Endometrial microvascular endothelial cells (primary cell): ENCODE measurements around the gene SMG6. TPM values are rescaled to one million over a fixed set of nuclear protein-coding genes. Genes with fewer than 3 reads are reported as not detected.
"Not testable (repeated sequence)": the region's sequence is repeated elsewhere in the genome, so short reads cannot be mapped to it uniquely, and the experiment has no call there.

Experiments used
- in situ Hi-C: cut with HindIII; loops from 2 replicates; pipeline ENCODE4 v1.10.0; 2017; ENCODE audit warnings: low sequenced_read_pairs, low pct_unique_long_range_greater_than_20kb; ENCODE audit errors: inconsistent ontology term
- total RNA-seq: library from RNA; depleted of rRNA; stranded (reverse); fragments of >200 nt; gene quantifications from one replicate; pipeline ENCODE4 v1.2.3, GENCODE V29; 2015; ENCODE audit errors: inconsistent ontology term

Gene SMG6
- 67.2 TPM for total RNA-seq

DNA sequence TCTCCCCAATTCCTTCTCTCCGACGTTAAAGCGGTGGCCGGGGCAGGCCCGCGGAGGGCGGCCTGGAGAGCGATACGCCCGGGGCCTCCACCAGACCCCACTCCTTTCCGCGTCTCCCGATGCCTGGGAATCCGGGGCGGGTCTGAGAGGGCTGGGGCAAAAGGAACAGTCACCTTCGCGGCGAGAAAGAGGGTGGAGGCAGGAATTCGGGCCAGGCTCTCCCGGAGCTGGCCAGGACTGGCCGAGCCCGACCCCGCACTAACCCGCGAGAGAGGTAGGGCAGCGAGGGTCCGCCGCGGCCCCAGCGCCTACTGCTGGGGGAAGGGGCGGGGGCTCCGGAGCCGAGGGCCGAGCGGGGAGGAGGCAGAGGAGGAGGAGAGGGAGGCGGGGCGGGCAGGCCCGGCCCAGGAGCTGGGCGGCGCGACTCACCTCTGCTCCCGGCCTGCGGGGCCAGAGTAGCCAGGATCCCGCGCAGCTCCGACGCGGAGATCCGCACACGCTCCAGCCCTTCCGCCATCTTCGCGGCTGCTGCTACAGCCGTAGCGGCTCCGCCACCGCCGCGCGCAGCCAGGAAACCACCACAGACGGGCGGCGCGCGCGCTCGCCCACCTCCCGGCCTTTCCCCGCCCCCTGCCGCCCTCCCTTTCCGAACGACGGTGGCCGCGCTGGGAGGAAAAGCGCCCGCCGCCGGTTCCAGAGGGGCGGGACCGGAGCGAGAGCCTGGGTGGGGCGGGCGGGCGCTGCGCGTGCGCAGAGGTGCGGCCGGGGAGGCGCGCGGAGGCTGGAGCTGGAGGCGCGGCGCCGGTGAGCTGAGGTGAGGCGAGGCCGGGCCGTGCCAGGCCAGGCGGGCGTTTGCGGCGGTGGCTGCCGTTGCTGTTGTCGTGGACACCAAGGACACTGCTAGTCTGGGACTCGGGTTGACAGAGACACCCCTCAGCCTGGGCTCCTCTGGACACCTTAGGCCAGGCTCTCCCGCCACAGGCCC lies at the start of gene SMG6, which contains the start of gene SRR:
SMG6 (minus strand) TSS at position 582 of the 985 bp plus-strand sequence; CDS start at position 517, 65 bp downstream.
SRR (plus strand) TSS at position 747 of the 985 bp plus-strand sequence. CDS start 11,611 bp downstream, outside the sequence.
- in situ Hi-C loops = no loop called here

DNA sequence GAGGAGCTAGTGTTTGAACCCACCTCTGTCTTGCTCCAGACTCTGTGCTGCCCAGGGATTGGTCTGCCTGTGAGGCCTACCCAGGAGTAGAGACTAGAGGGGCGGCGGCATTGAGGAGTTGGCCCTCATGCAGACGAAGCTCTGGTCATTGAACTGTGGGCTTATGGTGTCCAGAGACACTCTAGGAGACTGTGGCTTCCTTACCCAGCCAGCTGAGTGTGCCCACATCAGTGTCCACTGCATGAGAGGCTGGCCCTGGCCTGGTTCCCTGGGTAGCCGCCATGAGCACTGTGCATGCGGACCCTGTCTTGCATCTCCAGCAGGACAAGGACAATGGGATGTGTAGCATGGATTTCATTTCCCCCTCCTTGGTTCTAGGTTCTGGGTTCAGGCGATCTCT lies 47.7 kb upstream of the SMG6 start:
- in situ Hi-C loops = no loop called here

DNA sequence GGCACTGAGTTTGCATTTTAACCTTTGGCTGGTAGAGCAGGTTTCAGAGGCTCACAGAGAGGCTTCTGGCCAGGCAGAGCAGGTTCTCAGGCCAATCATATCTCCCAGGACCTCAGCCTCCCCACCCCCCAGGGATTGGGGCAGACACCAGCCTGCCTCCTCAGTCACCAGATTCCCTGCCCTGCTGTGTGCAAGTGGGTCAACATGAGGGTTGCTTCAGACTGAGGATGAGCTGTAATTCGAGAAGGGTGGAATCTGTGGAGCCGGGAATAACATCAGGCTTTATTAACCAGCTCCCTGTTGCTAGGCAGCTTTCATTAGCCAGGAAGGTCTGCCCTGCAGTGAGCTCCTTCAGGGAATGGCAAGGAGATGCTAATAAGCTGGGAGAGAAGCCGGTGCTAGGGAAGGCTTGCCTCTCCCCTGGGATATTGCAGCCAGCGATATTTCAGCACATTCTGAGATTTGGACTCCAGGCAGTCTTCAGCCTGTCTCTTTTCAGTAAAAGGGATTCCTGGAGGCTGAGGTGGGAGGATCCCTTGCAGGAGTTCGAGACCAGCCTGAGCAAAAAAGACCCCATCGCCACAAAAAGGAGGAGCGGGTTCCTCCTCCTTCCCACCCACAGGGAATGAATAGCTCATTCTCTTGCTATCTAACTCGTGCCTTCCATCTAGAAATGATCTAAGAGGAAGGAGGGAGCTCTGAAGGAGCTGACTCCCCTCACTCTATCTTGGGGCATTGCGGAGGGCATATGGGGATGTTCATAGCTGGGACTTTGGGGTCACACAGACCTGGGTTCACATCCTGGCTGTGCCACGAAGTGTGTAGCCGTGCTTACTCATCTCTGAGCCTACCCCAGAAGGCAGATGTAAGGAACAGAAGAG lies 44.5 kb upstream of the SMG6 start:
- in situ Hi-C loops = no loop called here

DNA sequence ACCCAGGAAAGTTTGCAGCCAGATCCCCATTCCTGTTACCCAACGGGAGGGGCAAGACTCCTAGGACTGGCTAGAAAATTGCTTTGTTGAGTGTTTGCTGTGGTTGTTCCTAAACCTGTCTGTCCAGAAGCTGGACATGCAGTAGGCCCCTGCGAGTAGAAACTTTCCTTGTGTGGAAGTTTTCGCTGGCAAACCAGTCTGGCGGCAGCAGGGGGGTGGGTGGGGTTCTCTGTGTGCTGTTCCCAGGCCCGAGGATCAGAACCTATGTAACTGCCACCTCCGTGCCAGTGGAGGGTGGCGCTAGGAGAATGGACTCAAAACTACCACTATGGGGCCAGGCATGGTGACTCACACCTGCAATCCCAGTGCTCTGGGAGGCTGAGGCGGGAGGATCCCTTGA lies 42.9 kb upstream of the SMG6 start:
- in situ Hi-C loops = no loop called here

DNA sequence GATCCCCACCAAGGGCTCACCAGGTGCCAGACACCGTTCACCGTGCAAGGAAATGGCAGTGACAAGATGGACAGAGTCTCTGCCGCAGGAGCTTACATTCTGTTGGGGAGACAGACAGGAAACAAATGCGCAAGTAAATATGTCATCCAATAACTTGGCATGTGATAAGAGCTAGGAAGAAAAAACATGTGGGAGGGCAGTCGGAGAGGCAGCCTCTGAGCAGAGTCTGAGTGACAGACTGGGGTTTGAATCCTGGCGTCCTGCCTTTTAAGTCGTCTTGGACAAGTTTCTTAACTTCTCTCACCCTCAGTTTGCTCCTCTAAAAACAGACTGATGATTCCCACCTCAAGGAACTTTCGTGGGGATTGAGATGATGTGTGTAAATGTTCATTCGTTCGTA lies 40.9 kb upstream of the SMG6 start:
- in situ Hi-C loops = no loop called here

DNA sequence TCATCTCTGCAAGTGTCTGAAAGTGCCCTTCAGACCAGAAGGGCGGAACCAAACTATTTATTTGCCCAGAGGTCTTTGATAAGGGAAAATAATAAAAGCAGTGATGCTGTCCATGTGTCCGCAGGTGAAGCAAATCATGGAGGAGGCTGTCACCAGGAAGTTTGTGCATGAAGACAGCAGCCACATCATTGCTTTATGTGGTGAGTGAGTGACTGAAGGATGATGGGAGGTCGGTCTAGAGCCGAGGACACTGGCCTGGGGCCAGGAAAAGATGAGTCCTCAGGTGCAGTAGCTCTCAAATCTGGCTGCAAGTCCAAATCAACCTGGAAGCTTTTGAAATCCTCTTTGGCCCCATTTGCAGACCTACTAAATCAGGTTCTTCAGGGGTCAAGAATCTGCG lies 39.8 kb upstream of the SMG6 start:
- in situ Hi-C loops = no loop called here

DNA sequence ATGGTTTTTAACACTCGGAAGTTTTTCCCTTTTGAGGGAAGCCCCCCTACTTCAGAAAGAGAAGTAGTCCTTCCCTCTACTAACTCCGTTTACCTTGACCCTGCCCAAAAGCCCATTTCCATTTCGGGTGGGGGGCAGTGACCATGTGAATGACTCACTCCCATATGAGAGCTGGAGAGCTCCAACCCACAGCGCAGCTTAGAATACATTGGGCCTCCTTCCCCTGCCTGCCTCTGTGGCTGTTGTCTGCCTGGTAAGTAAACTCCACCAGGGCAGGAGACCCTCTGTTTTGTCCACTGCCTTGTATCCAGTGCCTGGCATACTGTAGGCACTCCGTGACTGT lies 34.7 kb upstream of the SMG6 start:
- in situ Hi-C loops = no loop called here

DNA sequence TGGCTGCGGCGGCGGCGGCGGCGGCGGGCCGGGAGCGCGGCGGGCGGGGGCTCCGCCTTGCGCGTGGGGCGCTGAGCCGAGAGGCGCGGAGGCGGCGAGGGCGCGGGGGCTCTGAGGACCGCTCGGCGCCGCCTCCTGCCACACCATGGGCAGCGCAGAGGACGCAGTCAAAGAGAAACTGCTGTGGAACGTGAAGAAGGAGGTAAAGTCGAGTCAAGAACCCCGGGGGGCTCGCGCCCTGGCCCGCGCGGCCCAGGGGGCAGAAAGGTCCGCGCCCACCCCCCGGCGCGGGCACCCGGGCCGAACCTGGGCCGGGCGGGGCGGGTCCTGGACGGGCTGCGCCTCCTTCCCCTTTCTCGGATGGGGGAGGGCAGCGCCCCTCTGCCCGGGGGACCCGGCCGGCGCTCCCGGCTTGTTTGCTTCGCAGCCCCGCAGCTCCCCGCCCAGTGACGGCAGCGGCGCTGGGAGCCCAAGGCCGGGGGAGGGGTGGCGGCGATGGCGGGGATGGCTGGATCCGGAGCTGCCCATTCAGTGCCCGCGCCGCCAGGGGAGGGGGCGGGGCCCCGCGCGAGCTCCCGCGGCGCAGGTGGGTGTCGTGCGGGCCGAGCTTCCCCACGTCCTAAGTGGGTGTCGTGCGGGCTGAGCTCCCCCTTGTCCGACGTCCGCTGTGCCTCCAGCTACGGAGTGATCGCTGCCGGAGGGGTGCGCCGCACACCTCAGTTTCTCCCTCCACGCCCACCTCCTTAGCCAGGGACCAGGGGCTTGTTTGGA lies 34.1 kb upstream of the SMG6 start:
- in situ Hi-C loops = no loop called here

DNA sequence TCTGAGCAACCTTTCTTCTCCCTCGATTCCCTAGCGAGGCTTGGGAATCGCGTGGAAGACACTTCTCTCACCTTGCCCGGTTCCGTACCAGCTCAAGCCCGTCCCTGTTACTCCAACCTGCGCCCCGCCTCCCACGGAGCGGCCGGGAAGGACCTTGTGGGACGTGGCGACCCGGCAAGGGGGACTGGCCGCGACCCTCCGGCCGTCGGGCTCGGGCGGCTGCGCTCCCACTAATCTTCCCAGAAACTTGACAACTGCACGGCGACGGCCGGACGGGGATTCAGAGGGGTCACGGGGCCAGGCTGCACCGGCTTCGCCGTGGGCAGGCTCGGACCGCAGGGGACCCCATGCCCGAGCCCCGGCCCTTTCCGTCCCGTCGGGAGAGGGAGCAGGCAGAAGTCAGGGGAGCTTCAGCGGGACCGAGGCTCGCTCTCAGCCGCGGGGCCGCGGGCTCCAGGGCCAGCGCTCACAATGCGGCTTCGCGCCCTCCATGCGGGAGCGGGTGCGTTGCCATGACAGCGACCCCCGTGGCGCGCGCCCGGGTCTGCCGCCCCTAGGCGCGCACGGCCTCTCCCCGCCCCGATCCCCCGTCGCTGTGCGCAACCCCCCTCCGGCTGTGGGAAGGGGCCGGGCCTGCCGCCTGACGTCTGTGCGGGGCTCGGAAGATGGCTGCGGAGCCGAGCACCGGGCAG lies 33.4 kb upstream of the SMG6 start, which contains the start of gene SGSM2:
SGSM2 (plus strand) TSS at position 650 of the 692 bp plus-strand sequence. CDS start 188 bp downstream, outside the sequence.
- in situ Hi-C loops = no loop called here

DNA sequence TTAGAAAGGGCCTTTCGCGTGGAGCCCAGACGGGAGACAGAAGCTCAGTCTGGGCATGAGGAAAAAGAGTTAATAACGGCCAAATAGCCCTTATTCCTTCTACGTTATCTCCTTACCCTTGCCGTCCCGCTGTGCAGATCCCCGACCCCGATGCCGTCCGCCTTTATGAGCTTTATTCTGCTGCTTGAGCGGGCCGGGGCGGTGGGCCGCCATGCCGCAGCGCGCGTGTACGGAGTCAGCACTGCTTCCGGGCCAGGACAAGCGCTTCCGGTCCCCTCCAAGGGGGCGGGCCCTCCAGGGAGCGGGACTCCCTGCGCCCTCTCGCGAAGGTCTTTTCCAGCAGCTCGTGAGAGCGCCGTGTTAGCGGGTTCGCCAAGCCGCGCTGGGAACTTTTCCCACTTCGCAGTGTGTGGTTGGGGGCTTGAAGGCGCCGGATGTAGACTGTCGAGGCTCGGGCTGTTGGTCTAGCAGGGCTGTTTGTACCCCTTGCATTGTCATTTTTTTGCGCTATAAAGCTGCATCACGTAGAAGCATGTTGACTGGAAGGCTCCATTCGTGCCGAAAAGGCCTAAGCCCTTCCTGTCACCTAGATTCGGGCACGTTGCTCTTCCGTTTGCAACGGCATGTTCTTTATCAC lies 32.7 kb upstream of the SMG6 start, which contains the start of gene TSR1:
TSR1 (minus strand) TSS at position 243 of the 637 bp plus-strand sequence; CDS start at position 213, 30 bp downstream.
- in situ Hi-C loops = no loop called here

DNA sequence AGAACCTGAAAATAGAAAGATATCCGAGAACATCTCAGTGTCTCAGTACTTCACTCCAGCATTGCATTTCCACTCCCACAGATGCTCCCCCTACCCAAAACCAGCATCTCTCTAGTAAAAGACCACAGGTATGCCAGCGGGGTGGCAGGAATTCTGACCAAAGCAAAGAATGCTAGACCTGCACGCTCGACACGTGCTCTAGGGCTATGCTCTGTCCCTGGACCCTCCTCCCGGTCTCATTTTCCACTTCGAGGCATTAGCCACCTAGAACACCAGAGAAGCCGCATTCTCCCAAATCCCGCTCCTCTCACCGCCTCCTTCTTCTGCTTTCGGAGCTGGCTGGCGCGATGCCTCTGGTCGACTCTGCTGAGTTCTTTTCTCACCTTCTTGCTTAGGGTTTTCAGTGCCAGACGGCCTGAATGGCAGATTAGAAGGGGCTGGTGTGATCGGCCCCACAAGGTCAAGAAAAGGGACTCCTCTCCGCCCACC lies 32.2 kb upstream of the SMG6 start:
- in situ Hi-C loops = no loop called here

DNA sequence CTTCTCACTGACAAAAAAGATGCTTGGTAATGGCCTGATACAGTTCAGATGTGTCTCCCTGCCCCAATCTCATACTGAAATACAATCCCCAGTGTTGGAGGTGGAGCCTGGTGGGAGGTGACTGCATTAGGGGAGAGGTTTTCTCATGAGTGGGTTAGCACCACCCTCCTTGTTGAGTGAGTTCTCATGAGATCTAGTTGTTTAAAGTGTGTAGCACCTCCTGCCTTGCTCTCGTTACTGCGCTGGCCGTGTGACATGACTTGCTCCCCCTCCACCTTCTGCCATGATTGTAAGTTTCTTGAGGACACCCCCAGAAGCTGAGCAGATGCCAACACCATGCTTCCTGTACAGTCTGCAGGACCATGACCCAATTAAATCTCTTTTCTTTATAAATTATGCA lies 27.7 kb upstream of the SMG6 start:
- in situ Hi-C loops = no loop called here

DNA sequence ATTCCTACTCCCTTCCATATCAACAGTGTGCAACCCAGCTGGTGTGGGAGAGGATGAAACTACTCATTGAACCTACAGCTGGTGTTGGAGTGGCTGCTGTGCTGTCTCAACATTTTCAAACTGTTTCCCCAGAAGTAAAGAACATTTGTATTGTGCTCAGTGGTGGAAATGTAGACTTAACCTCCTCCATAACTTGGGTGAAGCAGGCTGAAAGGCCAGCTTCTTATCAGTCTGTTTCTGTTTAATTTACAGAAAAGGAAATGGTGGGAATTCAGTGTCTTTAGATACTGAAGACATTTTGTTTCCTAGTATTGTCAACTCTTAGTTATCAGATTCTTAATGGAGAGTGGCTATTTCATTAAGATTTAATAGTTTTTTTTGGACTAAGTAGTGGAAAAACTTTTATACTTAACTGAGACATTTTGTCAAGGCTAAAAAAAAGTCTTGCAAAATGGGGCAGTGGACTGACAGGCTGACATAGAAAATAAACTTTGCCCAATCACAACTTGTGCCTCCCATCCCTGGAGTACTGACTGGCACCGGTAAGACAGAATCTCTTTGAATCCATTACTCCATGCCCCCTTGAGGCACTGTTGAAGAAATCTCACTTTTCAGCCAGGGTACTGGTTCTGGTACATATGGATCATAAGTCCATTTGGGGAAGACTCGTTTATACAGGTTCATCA lies 20.2 kb upstream of the SMG6 start:
- in situ Hi-C loops = no loop called here

DNA sequence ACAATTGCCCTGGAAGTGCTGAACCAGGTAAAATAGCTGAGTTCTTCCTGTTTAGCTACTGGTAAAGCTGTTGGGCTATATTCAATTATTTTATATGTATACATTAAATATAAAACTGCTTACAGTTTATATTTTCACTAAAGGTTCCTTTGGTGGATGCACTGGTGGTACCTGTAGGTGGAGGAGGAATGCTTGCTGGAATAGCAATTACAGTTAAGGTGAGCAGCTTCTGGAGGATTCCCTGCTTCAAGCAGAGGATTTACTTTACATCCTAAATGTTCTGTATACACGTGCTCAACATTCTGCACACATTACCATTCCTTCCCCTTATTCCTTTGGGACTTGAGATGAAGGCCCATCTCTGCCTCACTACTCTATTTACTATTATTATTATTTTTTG lies 17.8 kb upstream of the SMG6 start:
- in situ Hi-C loops = no loop called here

DNA sequence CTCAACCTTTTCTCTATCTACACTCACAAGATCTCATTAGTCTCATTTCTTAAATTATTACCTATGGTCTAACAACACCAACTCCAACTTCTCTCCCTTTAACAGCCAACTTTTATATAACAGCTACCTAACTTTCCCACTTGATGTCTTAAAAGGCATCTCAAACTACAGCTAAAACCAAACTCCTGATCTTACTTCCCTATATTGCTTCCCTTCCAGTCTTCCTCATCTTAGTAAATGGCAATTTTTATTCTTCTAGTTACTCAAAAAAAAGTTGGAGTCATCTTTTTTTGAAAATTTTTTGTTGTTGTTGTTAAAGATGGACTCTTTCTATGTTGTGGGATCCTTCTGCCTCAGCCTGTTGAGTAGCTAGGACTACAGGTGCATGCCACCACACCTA lies 15.5 kb upstream of the SMG6 start:
- in situ Hi-C loops = no loop called here

DNA sequence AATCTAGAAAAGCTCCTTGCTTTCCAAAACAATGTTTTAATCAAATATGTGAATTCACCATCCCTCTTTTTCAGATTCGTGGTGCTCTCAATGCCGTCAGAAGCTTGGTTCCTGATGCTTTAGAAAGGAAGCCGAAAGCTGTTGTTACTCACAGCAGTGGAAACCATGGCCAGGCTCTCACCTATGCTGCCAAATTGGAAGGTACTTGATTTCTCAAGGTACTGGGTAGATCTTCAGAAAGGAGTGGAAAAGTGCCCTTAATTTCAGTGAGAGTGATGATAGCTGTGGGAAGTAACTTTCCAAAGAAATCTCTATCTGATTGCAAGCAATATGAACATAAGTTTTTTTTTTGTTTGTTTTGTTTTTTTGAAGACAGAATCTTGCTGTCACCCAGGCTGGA lies 14.2 kb upstream of the SMG6 start:
- in situ Hi-C loops = no loop called here

DNA sequence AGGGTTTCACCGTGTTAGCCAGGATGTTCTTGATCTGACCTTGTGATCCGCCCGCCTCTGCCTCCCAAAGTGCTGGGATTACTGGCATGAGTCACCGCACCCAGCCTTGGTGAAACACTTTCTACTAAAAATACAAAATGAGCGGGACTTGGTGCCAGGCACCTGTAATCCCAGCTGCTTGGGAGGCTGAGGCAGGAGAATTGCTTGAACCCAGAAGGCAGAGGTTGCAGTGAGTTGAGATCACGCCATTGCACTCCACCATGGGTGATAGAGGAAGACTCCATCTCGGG lies 13.3 kb upstream of the SMG6 start:
- in situ Hi-C loops = not testable (repeated sequence)
